ENCODE results near the gene UBE2U. TPM values are rescaled to one million over a fixed set of nuclear protein-coding genes. Genes with fewer than 3 reads are reported as not detected.
A peak's percentile ranks its signal among the peaks of the same experiment; 100 is the strongest.

Gene UBE2U
- total RNA-seq, 4 donors from 2014 or later = not detected

GRCh38 chr1:64263856-64264255 lies 60.4 kb downstream of the UBE2U start:
- no peak overlapping the region for H3K27ac ChIP-seq
- H3K9me3 ChIP-seq = no peaks in the 10 kb centered on the region
- no peak overlapping the region for H3K4me3 ChIP-seq
- H3K4me1 ChIP-seq = no peaks in the 10 kb centered on the region
- TF ChIP-seq CTCF (IDR thresholded peaks at IDR 0.05) (no peak), POLR2A (IDR thresholded peaks at IDR 0.05) (no peak)
- H3K27me3 ChIP-seq = no peaks in the 10 kb centered on the region
- no peaks in the 10 kb centered on the region for H3K36me3 ChIP-seq
- no peak for DNase-seq

- H3K36me3 ChIP-seq = no peaks in the 10 kb centered on the region
- no peaks in the 10 kb centered on the region for H3K9me3 ChIP-seq
- H3K27ac ChIP-seq = no peak overlapping the region
- H3K4me1 ChIP-seq = no peaks in the 10 kb centered on the region
- no peak for DNase-seq
- H3K4me3 ChIP-seq = no peak overlapping the region
- TF ChIP-seq POLR2A (IDR thresholded peaks at IDR 0.05) = no peak
- TF ChIP-seq CTCF (IDR thresholded peaks at IDR 0.05) = no peak
- no peaks in the 10 kb centered on the region for H3K27me3 ChIP-seq
Measured at GRCh38 chr1:64265141-64265540, 61.7 kb downstream of the UBE2U start.

DNA sequence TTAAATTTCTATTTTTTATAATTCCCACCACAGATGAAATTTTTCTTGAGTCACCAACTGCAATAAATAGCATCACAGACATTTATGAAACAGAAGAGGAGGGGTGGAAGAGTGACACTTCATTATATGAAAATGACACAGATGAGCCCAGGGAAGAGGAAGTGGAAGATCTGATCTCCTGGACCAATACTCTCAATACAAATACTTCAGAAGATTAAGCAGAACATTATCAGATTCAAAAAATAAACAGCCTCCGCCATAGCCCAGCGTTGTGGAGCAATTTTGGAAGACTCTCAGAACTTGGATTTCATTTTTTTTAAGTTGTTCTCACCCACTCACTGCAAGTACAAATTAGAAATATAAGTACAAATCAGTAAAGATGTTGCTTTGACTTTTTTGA lies 63.6 kb downstream of the UBE2U start:
- Histone ChIP-seq H3K9me3 (no peaks in the 10 kb centered on the region), H3K27me3 (no peaks in the 10 kb centered on the region), H3K27ac (no peak overlapping the region), H3K4me3 (no peak overlapping the region), H3K36me3 (no peaks in the 10 kb centered on the region), H3K4me1 (no peaks in the 10 kb centered on the region)
- DNase-seq = no peak
- no peak for TF ChIP-seq POLR2A (IDR thresholded peaks at IDR 0.05)
- no peak for TF ChIP-seq CTCF (IDR thresholded peaks at IDR 0.05)

- peak in 2 of 3 donors; percentile 32 to 80 for DNase-seq
- Histone ChIP-seq H3K4me1 (no peaks in the 10 kb centered on the region), H3K27ac (no peak overlapping the region), H3K9me3 (no peaks in the 10 kb centered on the region), H3K4me3 (no peak overlapping the region), H3K27me3 (no peaks in the 10 kb centered on the region), H3K36me3 (no peaks in the 10 kb centered on the region)
- TF ChIP-seq CTCF (IDR thresholded peaks at IDR 0.05) = peak in 5 of 6 experiments; percentile 18 to 86 (median 83)
- TF ChIP-seq POLR2A (IDR thresholded peaks at IDR 0.05) = no peak
Measured at GRCh38 chr1:64268653-64269557, 65.5 kb downstream of the UBE2U start.

- H3K36me3 ChIP-seq = no peaks in the 10 kb centered on the region
- H3K4me3 ChIP-seq = no peak overlapping the region
- no peaks in the 10 kb centered on the region for H3K9me3 ChIP-seq
- TF ChIP-seq POLR2A (IDR thresholded peaks at IDR 0.05) (no peak), CTCF (IDR thresholded peaks at IDR 0.05) (no peak)
- no peaks in the 10 kb centered on the region for H3K4me1 ChIP-seq
- H3K27ac ChIP-seq = no peak overlapping the region
- H3K27me3 ChIP-seq = no peaks in the 10 kb centered on the region
- no peak for DNase-seq
Measured at GRCh38 chr1:64269558-64269884, 66.1 kb downstream of the UBE2U start.

All from Peyer's patch (tissue), 4 donors.